ENCODE data around the gene DSG2.

Gene DSG2

GRCh38 chr18:31513189-31513935, 15.4 kb downstream of the DSG2 start:
- peak; percentile 45 for DNase-seq (ENCODE audit: low read depth, low spot score)
- in situ Hi-C loops (cut with HindIII; ENCODE audit: low sequenced_read_pairs) = no loop called here
- H3K4me3 ChIP-seq (ENCODE audit: low read depth, low read length) = no peak overlapping the region
- TF ChIP-seq, protein P1, sequence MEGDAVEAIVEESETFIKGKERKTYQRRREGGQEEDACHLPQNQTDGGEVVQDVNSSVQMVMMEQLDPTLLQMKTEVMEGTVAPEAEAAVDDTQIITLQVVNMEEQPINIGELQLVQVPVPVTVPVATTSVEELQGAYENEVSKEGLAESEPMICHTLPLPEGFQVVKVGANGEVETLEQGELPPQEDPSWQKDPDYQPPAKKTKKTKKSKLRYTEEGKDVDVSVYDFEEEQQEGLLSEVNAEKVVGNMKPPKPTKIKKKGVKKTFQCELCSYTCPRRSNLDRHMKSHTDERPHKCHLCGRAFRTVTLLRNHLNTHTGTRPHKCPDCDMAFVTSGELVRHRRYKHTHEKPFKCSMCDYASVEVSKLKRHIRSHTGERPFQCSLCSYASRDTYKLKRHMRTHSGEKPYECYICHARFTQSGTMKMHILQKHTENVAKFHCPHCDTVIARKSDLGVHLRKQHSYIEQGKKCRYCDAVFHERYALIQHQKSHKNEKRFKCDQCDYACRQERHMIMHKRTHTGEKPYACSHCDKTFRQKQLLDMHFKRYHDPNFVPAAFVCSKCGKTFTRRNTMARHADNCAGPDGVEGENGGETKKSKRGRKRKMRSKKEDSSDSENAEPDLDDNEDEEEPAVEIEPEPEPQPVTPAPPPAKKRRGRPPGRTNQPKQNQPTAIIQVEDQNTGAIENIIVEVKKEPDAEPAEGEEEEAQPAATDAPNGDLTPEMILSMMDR (IDR thresholded peaks at IDR 0.05; ENCODE audit: low read depth, low read length) = no peak

GRCh38 chr18:31516437-31516836, 18.5 kb downstream of the DSG2 start:
- DNase-seq (ENCODE audit: low read depth, low spot score) = no peak
- in situ Hi-C loops (cut with HindIII; ENCODE audit: low sequenced_read_pairs) = no loop called here
- no peak overlapping the region for H3K4me3 ChIP-seq (ENCODE audit: low read depth, low read length)
- TF ChIP-seq, protein P1 (IDR thresholded peaks at IDR 0.05; ENCODE audit: low read depth, low read length) = no peak

GRCh38 chr18:31526374-31526773, 28.4 kb downstream of the DSG2 start:
- DNase-seq (ENCODE audit: low read depth, low spot score) = no peak
- in situ Hi-C loops (cut with HindIII; ENCODE audit: low sequenced_read_pairs) = no loop called here
- TF ChIP-seq, protein P1 (IDR thresholded peaks at IDR 0.05; ENCODE audit: low read depth, low read length) = no peak
- no peak overlapping the region for H3K4me3 ChIP-seq (ENCODE audit: low read depth, low read length)

GRCh38 chr18:31533236-31533635, 35.3 kb downstream of the DSG2 start:
- TF ChIP-seq, protein P1 (IDR thresholded peaks at IDR 0.05; ENCODE audit: low read depth, low read length) = no peak
- in situ Hi-C loops (cut with HindIII; ENCODE audit: low sequenced_read_pairs) = no loop called here
- H3K4me3 ChIP-seq (ENCODE audit: low read depth, low read length) = no peak overlapping the region
- DNase-seq (ENCODE audit: low read depth, low spot score) = no peak

DNA sequence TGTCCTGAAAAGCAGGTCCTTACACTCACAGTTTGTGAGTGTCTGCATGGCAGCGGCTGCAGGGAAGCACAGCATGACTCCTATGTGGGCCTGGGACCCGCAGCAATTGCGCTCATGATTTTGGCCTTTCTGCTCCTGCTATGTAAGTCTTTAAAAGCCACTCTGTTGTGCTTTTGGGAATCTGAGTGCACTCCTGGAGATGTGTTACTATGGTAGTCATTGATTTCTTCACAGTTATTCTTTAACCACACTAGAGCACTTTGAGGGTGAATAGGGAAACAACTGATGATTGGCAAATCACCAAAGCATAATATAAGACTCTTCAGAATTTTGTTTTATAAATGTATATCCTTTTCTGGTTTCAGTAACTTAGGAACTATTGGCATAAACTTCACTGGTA, 40.9 kb downstream of the DSG2 start:
- no peak overlapping the region for H3K4me3 ChIP-seq (ENCODE audit: low read depth, low read length)
- TF ChIP-seq, protein P1 (IDR thresholded peaks at IDR 0.05; ENCODE audit: low read depth, low read length) = no peak
- no peak for DNase-seq (ENCODE audit: low read depth, low spot score)
- in situ Hi-C loops (cut with HindIII; ENCODE audit: low sequenced_read_pairs) = no loop called here

- H3K4me3 ChIP-seq (ENCODE audit: low read depth, low read length) = no peak overlapping the region
- TF ChIP-seq, protein P1 (IDR thresholded peaks at IDR 0.05; ENCODE audit: low read depth, low read length) = no peak
- in situ Hi-C loops (cut with HindIII; ENCODE audit: low sequenced_read_pairs) = no loop called here
- peak; percentile 53 for DNase-seq (ENCODE audit: low read depth, low spot score)
These were observed 48.5 kb downstream of the DSG2 start for GRCh38 chr18:31546476-31546875.

Data from astrocyte of the spinal cord (primary cell).